ENCODE results near the gene TCTA.

Gene TCTA

GRCh38 chr3:49410066-49410845 is 2.0 kb upstream of the TCTA start:
- DNase-seq (ENCODE audit: extremely low read depth in 1 of 2, low read depth in 1 of 2): no peak

DNA sequence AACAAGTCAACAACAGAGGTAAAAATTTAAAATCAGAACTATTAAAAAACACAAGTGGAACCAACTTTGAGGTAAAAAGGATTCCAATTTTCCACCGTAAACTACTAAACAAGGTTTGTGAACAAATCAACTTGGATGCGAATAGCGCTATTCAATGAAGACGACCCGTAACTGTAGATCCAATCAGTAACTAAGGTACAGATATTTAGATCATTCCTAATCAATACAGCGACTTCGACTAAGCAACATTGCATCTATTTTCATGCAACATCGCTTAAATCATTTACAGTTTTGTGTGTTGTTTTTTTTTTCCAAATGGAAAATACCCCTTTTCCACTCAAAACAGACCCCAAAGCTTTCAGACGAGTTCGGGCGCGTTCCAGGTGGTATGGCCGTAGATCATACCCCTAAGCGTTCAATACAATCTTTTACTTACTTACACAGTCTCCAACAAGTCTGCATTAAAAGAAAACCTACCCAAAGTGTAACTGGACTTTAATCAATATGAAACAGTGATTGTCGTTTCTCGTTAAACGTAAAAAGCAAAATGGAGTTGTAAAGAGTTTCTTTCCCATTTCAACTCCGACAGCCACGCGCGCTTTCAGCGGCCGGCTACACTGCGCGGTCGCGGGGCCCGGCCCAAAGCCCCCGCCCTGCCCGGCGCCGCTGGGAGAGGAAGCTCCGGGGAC is 1.2 kb upstream of the TCTA start:
- no peak for DNase-seq (ENCODE audit: extremely low read depth in 1 of 2, low read depth in 1 of 2)

- peak in 1 of 2 donors; percentile 35 for DNase-seq (ENCODE audit: extremely low read depth in 1 of 2, low read depth in 1 of 2)
These were observed 672 bp upstream of the TCTA start for GRCh38 chr3:49411535-49411967.

GRCh38 chr3:49412632-49413337 is 562 bp downstream of the TCTA start:
- DNase-seq (ENCODE audit: extremely low read depth in 1 of 2, low read depth in 1 of 2): no peak

DNA sequence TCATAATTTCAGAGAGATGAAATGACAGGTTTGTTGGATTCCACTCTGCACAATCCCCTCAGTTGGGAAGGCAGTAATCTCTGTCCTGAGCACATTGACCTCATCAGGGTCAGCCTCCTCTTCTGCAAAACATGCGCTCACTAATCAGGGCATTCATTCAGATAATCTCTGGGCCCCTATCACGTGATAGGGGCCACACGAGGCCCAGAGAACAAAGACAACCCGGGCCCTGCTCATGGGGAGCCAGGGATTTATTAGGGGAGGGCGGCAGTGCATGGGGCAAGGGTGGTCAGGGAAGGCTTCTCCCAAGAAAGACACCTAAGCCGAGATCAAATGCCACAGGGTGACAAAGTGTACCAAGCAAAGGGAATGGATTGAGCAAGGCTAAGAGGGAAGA is 1.1 kb downstream of the TCTA start:
- DNase-seq (ENCODE audit: extremely low read depth in 1 of 2, low read depth in 1 of 2): no peak

DNA sequence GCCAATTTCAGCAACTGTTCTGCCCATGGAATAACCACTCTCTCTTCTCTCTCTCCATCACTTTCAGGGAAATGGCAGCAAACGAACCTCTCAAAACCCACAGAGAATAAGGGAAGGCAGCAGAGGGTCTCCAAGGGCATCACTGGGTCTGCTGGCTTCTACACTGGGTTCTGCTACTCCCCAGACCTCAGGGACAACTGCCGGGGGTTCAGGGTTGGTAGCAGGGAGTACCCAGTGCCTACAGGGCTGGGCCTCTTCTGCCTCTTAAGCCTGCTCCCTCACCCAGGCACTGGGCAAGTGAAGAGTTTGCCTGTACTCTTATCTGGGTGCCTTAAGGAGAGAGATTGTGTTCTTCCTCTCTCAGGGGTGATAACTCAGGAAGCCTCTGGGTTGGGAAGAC is 2.5 kb downstream of the TCTA start:
- no peak for DNase-seq (ENCODE audit: extremely low read depth in 1 of 2, low read depth in 1 of 2)

GRCh38 chr3:49415931-49416601 is 3.8 kb downstream of the TCTA start:
- DNase-seq (ENCODE audit: extremely low read depth in 1 of 2, low read depth in 1 of 2): peak in 1 of 2 donors; percentile 15

DNA sequence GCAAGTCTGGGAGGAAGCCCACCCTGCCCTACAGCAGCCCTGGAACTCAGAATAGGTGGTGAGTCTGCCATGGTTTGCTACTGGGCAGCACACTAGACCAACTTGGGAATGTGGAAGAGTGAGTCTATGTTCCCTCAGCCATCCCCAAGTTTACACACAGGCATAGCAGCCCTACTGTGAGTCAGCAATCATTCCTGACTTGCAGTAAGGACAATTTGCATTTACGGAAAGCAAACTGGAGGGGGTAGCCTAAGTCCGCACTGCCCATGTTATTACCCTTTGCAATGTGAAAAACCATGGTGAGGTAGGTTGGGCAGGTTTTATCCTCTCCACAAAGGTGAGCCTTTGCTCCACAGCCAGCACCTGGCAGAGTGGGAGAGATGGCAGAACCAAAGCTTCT is 4.6 kb downstream of the TCTA start:
- DNase-seq (ENCODE audit: extremely low read depth in 1 of 2, low read depth in 1 of 2): no peak

DNA sequence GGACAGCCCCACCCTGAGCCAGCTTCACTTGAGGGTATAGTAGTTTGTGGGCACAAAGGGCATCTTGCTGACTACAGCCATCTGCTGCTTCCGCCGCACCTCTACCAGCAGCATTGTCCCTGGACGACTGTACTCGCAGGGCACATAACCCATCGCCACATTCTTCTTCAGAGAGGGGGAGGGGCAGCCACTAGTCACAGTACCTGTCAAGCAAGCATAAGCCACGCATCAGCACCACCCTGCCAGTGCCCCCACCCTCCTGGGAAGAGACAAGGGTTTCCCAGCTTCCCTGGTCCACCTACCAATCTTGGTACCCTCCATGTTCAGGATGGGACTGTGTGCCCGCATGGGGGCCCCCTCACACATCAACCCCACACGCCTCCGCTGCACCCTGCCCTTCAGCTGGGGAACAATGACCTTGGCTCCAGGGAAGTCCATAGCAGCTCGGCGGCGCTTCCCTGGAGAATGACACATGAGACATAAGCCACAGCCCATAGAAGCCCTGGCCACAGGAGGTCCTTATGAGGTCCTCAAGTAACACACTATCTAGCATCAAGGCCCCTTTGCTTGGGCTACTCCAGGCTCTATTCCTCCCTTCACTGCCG is 5.4 kb downstream of the TCTA start:
- no peak for DNase-seq (ENCODE audit: extremely low read depth in 1 of 2, low read depth in 1 of 2)

GRCh38 chr3:49421890-49422378 is 9.7 kb downstream of the TCTA start:
- DNase-seq (ENCODE audit: extremely low read depth in 1 of 2, low read depth in 1 of 2): no peak

DNA sequence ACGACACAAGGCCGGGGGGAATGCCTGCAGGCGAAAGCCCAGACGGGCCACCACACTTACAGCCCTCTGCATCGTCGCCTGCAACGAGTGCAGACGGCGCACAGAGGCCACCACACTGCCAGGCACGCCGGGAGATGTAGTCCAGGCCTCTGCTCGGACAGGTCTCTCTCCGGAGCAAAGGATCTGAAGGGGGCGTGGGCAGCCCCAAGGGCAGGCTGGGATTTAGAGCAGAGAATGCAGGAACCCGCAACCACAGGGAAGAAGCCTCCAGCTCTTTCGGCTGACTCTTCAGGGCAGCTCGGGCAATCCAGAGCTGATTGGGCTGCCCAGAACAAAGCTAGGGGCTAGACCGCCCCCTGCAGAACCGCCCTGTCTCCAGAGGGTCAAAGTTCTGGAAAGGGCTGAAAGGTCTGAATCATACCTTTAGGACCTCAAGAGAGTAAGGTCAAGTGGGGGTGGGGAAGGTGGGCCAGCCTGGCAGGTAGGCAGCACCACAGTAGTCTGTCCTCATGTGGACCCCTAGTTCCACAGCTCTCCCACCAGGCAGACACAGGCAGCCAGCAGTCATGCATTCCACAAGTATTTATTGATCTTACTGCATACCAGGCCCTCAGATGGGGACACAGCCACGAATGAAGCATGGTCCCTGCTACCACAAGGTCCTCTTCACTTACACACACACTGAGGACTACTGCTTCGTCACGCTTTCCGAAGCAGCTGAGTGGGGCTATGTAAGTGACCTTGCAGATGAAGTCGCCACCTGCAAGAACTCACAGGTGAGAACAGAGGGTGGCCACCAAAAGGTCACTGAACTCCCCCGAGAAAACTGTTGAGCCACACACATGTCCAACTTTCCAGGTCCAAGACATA is 10.4 kb downstream of the TCTA start, which contains the start of gene AMT:
Gene AMT (minus strand): TSS at position 95 of the 870 bp plus-strand sequence. CDS start 23 bp downstream, at position 72.
- no peak for DNase-seq (ENCODE audit: extremely low read depth in 1 of 2, low read depth in 1 of 2)

DNA sequence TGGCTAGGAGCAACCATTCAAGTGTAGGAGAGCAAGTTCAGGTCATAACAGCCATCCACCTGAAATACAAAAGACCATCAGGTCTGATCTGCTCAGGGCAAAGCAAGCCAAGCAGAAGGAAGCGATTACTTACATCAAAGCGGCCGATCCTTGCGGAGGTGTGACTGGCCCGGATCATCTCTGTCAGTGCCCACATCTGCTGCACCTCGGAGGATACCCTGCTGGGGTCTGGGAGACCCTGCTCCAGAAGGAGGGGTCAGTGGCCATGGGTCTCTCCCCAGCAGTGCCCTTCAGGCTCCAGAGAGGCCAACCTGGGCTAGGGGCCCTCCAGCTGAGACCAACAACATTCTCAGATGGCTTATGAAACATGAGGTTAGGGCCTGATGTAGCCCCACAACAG is 12.6 kb downstream of the TCTA start:
- DNase-seq (ENCODE audit: extremely low read depth in 1 of 2, low read depth in 1 of 2): no peak

- DNase-seq (ENCODE audit: extremely low read depth in 1 of 2, low read depth in 1 of 2): no peak
These were observed 15.4 kb downstream of the TCTA start for GRCh38 chr3:49427586-49427985.

DNA sequence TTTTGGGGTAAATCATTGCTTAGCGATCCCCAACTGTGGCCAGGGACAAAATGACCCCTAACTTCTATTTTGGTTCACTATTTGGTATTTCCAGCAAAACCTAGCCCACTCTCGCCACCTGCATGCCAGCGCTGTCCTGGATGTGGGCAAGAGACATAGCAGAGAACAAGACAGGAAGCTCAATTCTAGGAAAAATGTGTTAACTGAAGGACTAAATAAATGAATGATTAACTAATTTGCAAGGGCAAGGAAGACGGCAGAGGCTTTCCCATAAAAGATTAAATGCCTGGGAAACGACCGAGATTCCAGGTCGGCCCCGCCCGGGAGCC is 16.5 kb downstream of the TCTA start:
- no peak for DNase-seq (ENCODE audit: extremely low read depth in 1 of 2, low read depth in 1 of 2)

DNA sequence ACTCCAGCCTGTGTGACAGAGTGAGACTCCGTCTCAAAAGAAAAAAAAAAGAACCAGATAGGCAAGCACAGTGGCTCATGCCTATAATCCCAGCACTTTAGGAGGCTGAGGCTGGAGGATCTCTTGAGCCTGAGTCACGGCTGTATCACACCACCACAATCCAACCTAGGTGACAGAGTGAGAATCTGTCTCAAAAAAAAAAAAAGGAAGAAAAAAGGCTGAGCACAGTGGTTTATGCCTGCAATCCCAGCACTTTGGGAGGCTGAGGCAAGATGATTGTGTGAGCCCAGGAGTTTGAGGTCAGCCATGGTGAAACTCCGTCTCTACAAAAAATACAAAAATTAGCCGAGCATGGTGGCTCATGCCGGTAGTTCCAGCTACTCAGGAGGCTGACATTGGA is 22.5 kb downstream of the TCTA start:
- no peak for DNase-seq (ENCODE audit: extremely low read depth in 1 of 2, low read depth in 1 of 2)

DNA sequence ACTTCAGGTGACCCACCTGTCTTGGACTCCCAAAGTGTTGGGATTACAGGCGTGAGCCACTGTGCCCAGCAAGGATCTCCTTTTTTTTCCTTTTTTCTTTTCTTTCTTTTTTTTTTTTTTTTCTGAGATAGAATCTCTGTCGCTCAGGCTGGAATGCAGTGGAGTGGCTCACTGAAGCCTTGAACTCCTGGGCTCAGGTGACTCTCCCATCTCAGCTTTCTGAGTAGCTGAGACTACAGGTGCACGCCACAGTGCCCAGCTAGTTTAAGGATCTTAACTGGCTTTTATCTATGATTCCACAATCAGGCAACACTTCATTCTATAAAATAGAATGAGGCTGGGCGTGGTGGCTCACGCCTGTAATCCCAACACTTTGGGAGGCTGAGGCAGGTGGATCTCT is 33.2 kb downstream of the TCTA start:
- no peak for DNase-seq (ENCODE audit: extremely low read depth in 1 of 2, low read depth in 1 of 2)

GRCh38 chr3:49453621-49454020 is 41.4 kb downstream of the TCTA start:
- DNase-seq (ENCODE audit: extremely low read depth in 1 of 2, low read depth in 1 of 2): no peak

DNA sequence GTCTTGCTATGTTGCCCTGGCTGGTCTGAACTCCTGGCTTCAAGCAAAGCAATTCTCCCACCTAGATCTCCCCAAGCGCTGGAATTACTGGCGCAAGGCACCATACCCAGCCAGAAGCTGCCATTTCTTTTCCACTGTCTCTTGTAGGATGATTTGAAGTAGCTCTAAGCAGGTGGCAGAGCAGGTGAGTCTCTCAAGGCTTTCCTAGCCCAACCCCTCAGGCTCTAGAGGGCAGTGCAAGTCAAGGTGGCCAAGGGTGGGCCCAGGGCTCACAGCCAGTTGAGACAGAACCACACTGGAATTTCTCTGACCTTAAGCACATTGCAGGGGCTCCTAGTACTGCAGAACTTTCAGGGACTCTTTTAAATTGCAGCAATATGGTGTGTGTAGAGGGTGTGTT is 42.2 kb downstream of the TCTA start:
- no peak for DNase-seq (ENCODE audit: extremely low read depth in 1 of 2, low read depth in 1 of 2)

DNA sequence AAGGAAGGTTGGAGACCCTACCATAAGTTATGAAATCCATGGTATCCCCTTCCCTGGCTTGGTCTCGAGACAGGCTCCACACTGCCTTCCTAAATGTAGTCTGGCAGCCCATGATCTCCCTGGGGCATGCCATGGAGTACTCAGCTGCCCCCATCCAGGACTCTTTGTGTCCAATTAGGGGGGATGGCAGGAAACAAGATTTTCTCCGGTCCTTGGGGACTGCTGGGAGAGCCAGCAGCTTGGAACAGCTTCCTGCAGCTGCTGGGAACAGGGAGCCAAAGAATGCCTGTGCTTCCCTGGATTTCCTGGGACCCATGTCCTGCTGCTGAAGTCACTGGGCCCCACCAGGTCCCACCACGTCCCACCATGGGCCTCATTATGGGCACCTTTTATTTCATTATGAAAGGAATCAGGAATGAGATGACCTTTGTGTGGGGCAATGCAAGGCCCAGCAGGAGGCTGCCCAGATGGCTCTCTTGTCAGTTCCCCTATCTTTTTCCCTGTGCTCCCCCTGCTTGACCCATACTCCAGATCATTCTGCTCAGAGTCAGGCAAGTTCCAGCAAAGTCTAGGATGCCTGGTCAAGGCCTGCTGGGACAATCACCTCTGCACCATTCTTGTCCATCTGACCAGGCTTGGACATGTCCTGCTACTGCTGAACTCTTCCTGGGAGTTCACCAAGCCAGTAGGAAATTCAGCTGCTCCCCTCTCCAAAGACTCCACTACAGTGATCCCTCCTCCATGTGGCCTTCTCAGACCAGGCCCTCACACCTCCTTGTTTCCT is 42.9 kb downstream of the TCTA start:
- DNase-seq (ENCODE audit: extremely low read depth in 1 of 2, low read depth in 1 of 2): no peak
